ENCODE data around the gene CHAF1A. TPM values are rescaled to one million over a fixed set of nuclear protein-coding genes. Genes with fewer than 3 reads are reported as not detected.

CHAF1A gene
- total and polyA plus RNA-seq, 3 donors from 2014 or later, result 24.1 to 37.7 (median 28.6) TPM

GRCh38 chr19:4452230-4452990 is 50.0 kb downstream of the CHAF1A start:
- Histone ChIP-seq H3K36me3 (ENCODE audit: low read depth, missing control alignments) (no peaks in the 10 kb centered on the region), H3K4me3 (no peak overlapping the region), H3K27ac (no peak overlapping the region), H3K27me3 (no peaks in the 10 kb centered on the region), H3K9me3 (no peaks in the 10 kb centered on the region), H3K4me1 (peaks cover 31% of the 10 kb centered on the region)
- 85 to 90% methylated on average over 14 to 24 of the region's 24 CpGs for WGBS, 2 donors
- TF ChIP-seq CTCF (IDR thresholded peaks at IDR 0.05) (no peak), POLR2A (IDR thresholded peaks at IDR 0.05) (no peak)
- no peak for DNase-seq
- intact Hi-C loops (cut with DNase I; ENCODE audit: low total_unique reads), result loop anchor here (10.0 kb wide), 1 partner anchor 48 kb away; the partner anchor contains the start of genes CHAF1A and SH3GL1

- no peak for TF ChIP-seq CTCF (IDR thresholded peaks at IDR 0.05)
- TF ChIP-seq POLR2A (IDR thresholded peaks at IDR 0.05), result no peak
- Histone ChIP-seq H3K27ac (no peak overlapping the region), H3K9me3 (no peaks in the 10 kb centered on the region), H3K4me1 (peaks cover 31% of the 10 kb centered on the region), H3K36me3 (ENCODE audit: low read depth, missing control alignments) (no peaks in the 10 kb centered on the region), H3K27me3 (no peaks in the 10 kb centered on the region), H3K4me3 (no peak overlapping the region)
- intact Hi-C loops (cut with DNase I; ENCODE audit: low total_unique reads), result loop anchor here (10.0 kb wide), 1 partner anchor 49 kb away; the partner anchor contains the start of genes CHAF1A and SH3GL1
- 58 to 64% methylated on average over 2 to 33 of the region's 34 CpGs for WGBS, 2 donors
- DNase-seq, result no peak
Measured at GRCh38 chr19:4453232-4454179, 51.1 kb downstream of the CHAF1A start.

GRCh38 chr19:4454747-4455718 is 52.6 kb downstream of the CHAF1A start:
- TF ChIP-seq POLR2A (IDR thresholded peaks at IDR 0.05) (no peak), CTCF (IDR thresholded peaks at IDR 0.05) (no peak)
- Histone ChIP-seq H3K27ac (peak overlapping the region in 1 of 2 donors; percentile 92), H3K27me3 (no peaks in the 10 kb centered on the region), H3K36me3 (ENCODE audit: low read depth, missing control alignments) (no peaks in the 10 kb centered on the region), H3K4me3 (no peak overlapping the region), H3K9me3 (no peaks in the 10 kb centered on the region), H3K4me1 (peaks cover 31% of the 10 kb centered on the region)
- intact Hi-C loops (cut with DNase I; ENCODE audit: low total_unique reads), result loop anchor here (10.0 kb wide), 1 partner anchor 50 kb away; the partner anchor contains the start of genes CHAF1A and SH3GL1
- peak; percentile 73 for DNase-seq
- 51 to 54% methylated on average over 16 to 28 of the region's 29 CpGs for WGBS, 2 donors
